IMR-90 (cell line): Measurements from ENCODE around the gene ZNF750. TPM values are rescaled to one million over a fixed set of nuclear protein-coding genes. Genes with fewer than 3 reads are reported as not detected.

Experiments used
- ATAC-seq: fragments of 200-7000 bp; cut with Tn5 transposase; 2 replicates; pipeline ENCODE4 v1.9.1; 2020; ENCODE audit warnings: low read depth, mild to moderate bottlenecking, moderate library complexity
- BruUV-seq: library from RNA; stranded (reverse); fragments of 400-500 nt; replicated peaks from 2 replicates; lab custom pipeline; 2021; lab: Mats Ljungman, UMichigan
- CTCF ChIA-PET: fragments of 300-600 bp; formaldehyde crosslinking; extraction: SDS; loops from one replicate; lab custom pipeline; 2021; ENCODE audit warnings: antibody characterized with exemption; lab: Yijun Ruan, JAX
- POLR2A ChIA-PET: fragments of 300-600 bp; sonication (Branson Sonifier 250); formaldehyde crosslinking; loops from one replicate; lab custom pipeline; 2022; ENCODE audit warnings: antibody characterized with exemption; ENCODE audit not compliant: unreplicated experiment; lab: Charles Lee
- DNase-seq: peaks from one replicate; pipeline ENCODE4 v3.0.0; 2013
- H2AFZ ChIP-seq: replicated peaks from 2 replicates; pipeline ENCODE3; 2013; ENCODE audit warnings: low read length, mild to moderate bottlenecking; ENCODE audit not compliant: poor library complexity
- H2AK5ac ChIP-seq: 2 replicates; pipeline ENCODE4 v1.6.1; 2013; ENCODE audit warnings: low read depth, low read length, inconsistent platforms
- H2AK9ac ChIP-seq: replicated peaks from 2 replicates; pipeline ENCODE3; 2013; ENCODE audit warnings: mild to moderate bottlenecking, low read depth, low read length, moderate library complexity; ENCODE audit not compliant: poor library complexity
- H2BK120ac ChIP-seq: 2 replicates; pipeline ENCODE4 v1.6.1; 2013; ENCODE audit warnings: low read depth, low read length, inconsistent platforms
- H2BK15ac ChIP-seq: 3 replicates; pipeline ENCODE4 v1.6.1; 2013; ENCODE audit warnings: low read depth, low read length, inconsistent platforms
- H2BK20ac ChIP-seq: 2 replicates; pipeline ENCODE4 v1.6.1; 2013; ENCODE audit warnings: low read depth, mild to moderate bottlenecking, inconsistent platforms, low read length, moderate library complexity
- H2BK5ac ChIP-seq: 2 replicates; pipeline ENCODE4 v1.6.1; 2013; ENCODE audit warnings: mild to moderate bottlenecking, low read depth, low read length, inconsistent platforms; ENCODE audit not compliant: poor library complexity, severe bottlenecking
- H3K14ac ChIP-seq: replicated peaks from 2 replicates; pipeline ENCODE4 v1.6.1; 2013; ENCODE audit warnings: low read depth, low read length, inconsistent platforms
- H3K18ac ChIP-seq: 2 replicates; pipeline ENCODE4 v1.6.1; 2013; ENCODE audit warnings: low read depth, low read length, control low read depth
- H3K23ac ChIP-seq: 2 replicates; pipeline ENCODE4 v1.6.1; 2013; ENCODE audit warnings: low read depth, low read length, inconsistent platforms
- H3K27ac ChIP-seq: 2 replicates; pipeline ENCODE4 v1.5.1; 2013; ENCODE audit warnings: mild to moderate bottlenecking, control low read depth, low read length; ENCODE audit not compliant: insufficient read depth
- H3K27me3 ChIP-seq: 2 replicates; pipeline ENCODE4 v1.6.1; 2013; ENCODE audit warnings: low read length; ENCODE audit not compliant: control insufficient read depth, insufficient read depth
- H3K36me3 ChIP-seq: 2 replicates; pipeline ENCODE4 v1.6.1; 2013; ENCODE audit warnings: low read length, mixed read lengths; ENCODE audit not compliant: control insufficient read depth, insufficient read depth
- H3K4ac ChIP-seq: 2 replicates; pipeline ENCODE4 v1.6.1; 2013; ENCODE audit warnings: low read depth, low read length, inconsistent platforms
- H3K4me1 ChIP-seq: 2 replicates; pipeline ENCODE4 v1.6.1; 2013; ENCODE audit warnings: low read length, mixed read lengths; ENCODE audit not compliant: control insufficient read depth, insufficient read depth
- H3K4me2 ChIP-seq: 2 replicates; pipeline ENCODE4 v1.6.1; 2013; ENCODE audit warnings: low read depth, mild to moderate bottlenecking, control low read depth, low read length, moderate library complexity
- H3K4me3 ChIP-seq: 2 replicates; pipeline ENCODE4 v1.5.1; 2013; ENCODE audit warnings: low read depth, mild to moderate bottlenecking, control low read depth, low read length, moderate library complexity; ENCODE audit not compliant: insufficient read depth
- H3K56ac ChIP-seq: 2 replicates; pipeline ENCODE4 v1.6.1; 2013; ENCODE audit warnings: low read length, inconsistent platforms; ENCODE audit not compliant: insufficient read depth; ENCODE audit errors: extremely low read depth
- H3K79me1 ChIP-seq, 2 experiments: 2 replicates each; pipeline ENCODE4 v1.6.1; 2013; ENCODE audit warnings: low read length in 2 of 2, inconsistent platforms in 1 of 2, low read depth in 1 of 2
- H3K9ac ChIP-seq: 2 replicates; pipeline ENCODE4 v1.6.1; 2013; ENCODE audit warnings: low read depth, low read length, control low read depth
- H3K9me1 ChIP-seq: 2 replicates; pipeline ENCODE4 v1.6.1; 2013; ENCODE audit warnings: low read length, inconsistent platforms; ENCODE audit not compliant: insufficient read depth
- H3K9me3 ChIP-seq: 2 replicates; pipeline ENCODE4 v1.6.1; 2013; ENCODE audit warnings: low read length; ENCODE audit not compliant: control insufficient read depth, insufficient read depth
- H4K20me1 ChIP-seq: 2 replicates; pipeline ENCODE4 v1.6.1; 2013; ENCODE audit warnings: low read length, inconsistent platforms; ENCODE audit not compliant: insufficient read depth
- H4K5ac ChIP-seq: 2 replicates; pipeline ENCODE4 v1.6.1; 2013; ENCODE audit warnings: mild to moderate bottlenecking, low read depth, low read length, control low read depth
- H4K8ac ChIP-seq, 2 experiments: 2 replicates each; pipeline ENCODE4 v1.6.1; 2013; ENCODE audit warnings: low read depth in 2 of 2, low read length in 2 of 2, control low read depth in 1 of 2, inconsistent platforms in 1 of 2
- H4K91ac ChIP-seq: 2 replicates; pipeline ENCODE4 v1.6.1; 2013; ENCODE audit warnings: low read depth, low read length, inconsistent platforms; ENCODE audit not compliant: insufficient read depth
- BHLHE40 ChIP-seq: fragments of 150-350 bp; IDR thresholded peaks from 2 replicates; pipeline ENCODE4 v1.6.1; 2016; ENCODE audit warnings: mild to moderate bottlenecking, low read depth, low read length
- CEBPB ChIP-seq: IDR thresholded peaks from 2 replicates; pipeline ENCODE4 v1.6.1; 2012; ENCODE audit warnings: low read depth, low read length, improper control_type of control experiment
- CHD1 ChIP-seq: IDR thresholded peaks from 2 replicates; pipeline ENCODE4 v1.6.1; 2012; ENCODE audit warnings: low read depth, low read length, improper control_type of control experiment
- CTCF ChIP-seq: conservative IDR thresholded peaks from 2 replicates; pipeline ENCODE4 v1.5.1; 2012; ENCODE audit warnings: mild to moderate bottlenecking, low read depth, low read length, improper control_type of control experiment
- ELK1 ChIP-seq: fragments of 150-350 bp; IDR thresholded peaks from 2 replicates; pipeline ENCODE4 v1.6.1; 2016; ENCODE audit warnings: low read depth, mild to moderate bottlenecking, low read length, moderate library complexity, borderline replicate concordance
- FOS ChIP-seq: fragments of 150-350 bp; IDR thresholded peaks from 2 replicates; pipeline ENCODE4 v1.6.1; 2016; ENCODE audit warnings: low read depth, low read length
- MAFK ChIP-seq: IDR thresholded peaks from 2 replicates; pipeline ENCODE4 v1.6.1; 2012; ENCODE audit warnings: low read depth, low read length, improper control_type of control experiment
- MAZ ChIP-seq: IDR thresholded peaks from 2 replicates; pipeline ENCODE4 v1.6.1; 2012; ENCODE audit warnings: low read depth, mild to moderate bottlenecking, low read length, improper control_type of control experiment, moderate library complexity, borderline replicate concordance
- MXI1 ChIP-seq: IDR thresholded peaks from 2 replicates; pipeline ENCODE4 v1.6.1; 2012; ENCODE audit warnings: low read depth, mild to moderate bottlenecking, low read length, moderate library complexity, borderline replicate concordance
- NFE2L2 ChIP-seq: fragments of 150-350 bp; IDR thresholded peaks from 2 replicates; pipeline ENCODE4 v1.6.1; 2016; ENCODE audit warnings: low read depth, mild to moderate bottlenecking, low read length
- POLR2A ChIP-seq: IDR thresholded peaks from 2 replicates; pipeline ENCODE4 v1.6.1; 2012; ENCODE audit warnings: mild to moderate bottlenecking, low read depth, low read length
- RAD21 ChIP-seq: IDR thresholded peaks from 2 replicates; pipeline ENCODE4 v1.6.1; 2012; ENCODE audit warnings: low read length, improper control_type of control experiment
- RCOR1 ChIP-seq: IDR thresholded peaks from 2 replicates; pipeline ENCODE4 v1.6.1; 2012; ENCODE audit warnings: mild to moderate bottlenecking, low read length, improper control_type of control experiment; ENCODE audit not compliant: insufficient replicate concordance
- RFX5 ChIP-seq: IDR thresholded peaks from 2 replicates; pipeline ENCODE4 v1.8.0; 2012; ENCODE audit warnings: low read depth, mild to moderate bottlenecking, low read length, moderate library complexity
- SMC3 ChIP-seq: fragments of 150-350 bp; IDR thresholded peaks from 2 replicates; pipeline ENCODE4 v1.6.1; 2016; ENCODE audit warnings: low read depth, mild to moderate bottlenecking, antibody characterized with exemption, low read length, moderate library complexity
- USF2 ChIP-seq: fragments of 150-350 bp; IDR thresholded peaks from 2 replicates; pipeline ENCODE4 v1.6.1; 2017; ENCODE audit warnings: mild to moderate bottlenecking, antibody characterized with exemption, low read length, low read depth
- WGBS, 2 experiments: methylation state at CpG; one replicate each; pipeline versions ENCODE4 v1.1.5 to v1.1.7; 2013; ENCODE audit warnings: missing lambda C conversion rate in 2 of 2; ENCODE audit not compliant: insufficient read length in 1 of 2; ENCODE audit errors: extremely low coverage in 2 of 2; 5-methylcytosine and 5-hydroxymethylcytosine counted together
- dilution Hi-C: fragments of 300-500 bp; cut with HindIII; formaldehyde crosslinking; loops from one replicate; pipeline ENCODE4 v1.14.3; 2018; ENCODE audit warnings: low sequenced_read_pairs; ENCODE audit not compliant: unreplicated experiment
- in situ Hi-C: fragments of 300-500 bp; cut with MboI; formaldehyde crosslinking; loops from 3 replicates; pipeline ENCODE4 v1.14.3; 2019; ENCODE audit warnings: low sequenced_read_pairs, inconsistent platforms, mixed read lengths
- intact Hi-C: fragments of 100-400 bp; cut with micrococcal nuclease; formaldehyde crosslinking; loops from 2 replicates; pipeline ENCODE4 v1.10.0; 2022
- polyA plus RNA-seq, 3 experiments: library from polyadenylated mRNA; depleted of rRNA; stranded (reverse); fragments of >200 nt; gene quantifications; 2 replicates each; pipeline ENCODE4 v1.2.3, GENCODE V29; 2012; ENCODE audit warnings: low replicate concordance in 1 of 3
- total RNA-seq: library from RNA; depleted of rRNA; stranded (reverse); fragments of >200 nt; gene quantifications from 2 replicates; pipeline ENCODE4 v1.2.3, GENCODE V29; 2012

Gene ZNF750
- total and polyA plus RNA-seq, 2 of the 4 experiments (the other 2 are of a cell fraction), result not detected

GRCh38 chr17:82779541-82779940, 60.3 kb downstream of the ZNF750 start:
- 97% methylated on average over 14 of the region's 23 CpGs; no CpG with 5 or more reads in 1 of the 2 experiments for WGBS, 2 experiments
- Histone ChIP-seq H3K4ac (no peak overlapping the region), H3K9me3 (no peaks in the 10 kb centered on the region), H2BK20ac (no peak overlapping the region), H3K9ac (no peak overlapping the region), H2AK5ac (no peak overlapping the region), H3K9me1 (no peaks in the 10 kb centered on the region; the same call in 1 of the 2 replicates), H3K18ac (no peak overlapping the region), H3K23ac (no peak overlapping the region), H3K4me3 (no peak overlapping the region), H2BK15ac (no peak overlapping the region), H3K36me3 (peaks cover 17% of the 10 kb centered on the region), H4K91ac (no peak overlapping the region), H3K4me2 (no peak overlapping the region), H3K56ac (no peak overlapping the region), H3K27ac (no peak overlapping the region), H2BK5ac (no peak overlapping the region), H3K27me3 (no peaks in the 10 kb centered on the region), H3K4me1 (peaks cover 4% of the 10 kb centered on the region; the same call in 1 of the 2 replicates), H2BK120ac (no peak overlapping the region), H3K79me1 (peaks cover 3 to 38% of the 10 kb centered on the region in 2 experiments; a peak in 3 of 4 replicates), H3K14ac (no peak overlapping the region), H2AFZ (no peak overlapping the region), H4K20me1 (peaks cover 19% of the 10 kb centered on the region), H4K5ac (no peak overlapping the region), H4K8ac (no peak overlapping the region), H2AK9ac (no peak overlapping the region)
- no peak for DNase-seq
- in situ Hi-C loops (loop anchor here (10.0 kb wide), 1 partner anchor 425 kb away; the partner anchor contains the start of gene TEX19), dilution Hi-C loops (no loop called here), intact Hi-C loops (no loop called here)
- ATAC-seq, result no peak
- ChIA-PET POLR2A (no interaction called here), CTCF (no interaction called here)
- no TSS peak for BruUV-seq
- no peak for TF ChIP-seq BHLHE40
- no peak for TF ChIP-seq NFE2L2
- no peak for TF ChIP-seq USF2
- no peak for TF ChIP-seq FOS
- no peak for TF ChIP-seq RFX5
- no peak for TF ChIP-seq RCOR1
- no peak for TF ChIP-seq ELK1
- TF ChIP-seq POLR2A, result no peak
- TF ChIP-seq MAFK, result no peak
- no peak for TF ChIP-seq CTCF
- TF ChIP-seq MAZ, result no peak
- TF ChIP-seq CHD1, result no peak
- no peak for TF ChIP-seq CEBPB
- no peak for TF ChIP-seq MXI1
- TF ChIP-seq RAD21, result no peak
- no peak for TF ChIP-seq SMC3
